Measurements from ENCODE around the gene KLHDC4. TPM values are rescaled to one million over a fixed set of nuclear protein-coding genes. Genes with fewer than 3 reads are reported as not detected.
"Not testable (repeated sequence)": the region's sequence is repeated elsewhere in the genome, so short reads cannot be mapped to it uniquely, and the experiment has no call there.

KLHDC4 gene
- total and polyA plus RNA-seq, 7 donors, result 12.7 to 71.0 (median 25.5) TPM

DNA sequence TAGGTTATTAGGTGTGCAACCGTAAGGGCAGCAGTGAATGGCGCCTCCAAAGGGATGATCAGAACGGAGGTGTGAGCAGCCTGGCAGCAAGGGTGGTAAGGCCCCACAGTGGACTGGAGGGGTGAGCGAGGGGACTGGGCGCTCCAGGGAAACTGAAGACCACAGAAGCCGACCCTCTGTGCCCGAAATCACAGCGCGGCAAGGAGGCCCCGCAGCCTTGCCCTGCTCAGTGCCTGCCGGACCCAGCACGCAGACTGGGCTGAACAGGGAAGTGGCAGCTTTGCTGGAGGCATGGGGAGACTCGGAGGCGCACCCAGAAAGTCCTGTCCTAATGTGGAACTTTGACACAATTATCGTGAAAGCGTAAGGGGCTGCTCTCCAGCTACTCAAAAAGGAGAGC, 38.4 kb downstream of the KLHDC4 start:
- WGBS, 2 donors, result 96 to 98% methylated on average over 16 of the region's 16 CpGs
- peaks cover 0 to 56% (median 7%) of the 10 kb centered on the region in 4 donors for H3K36me3 ChIP-seq

DNA sequence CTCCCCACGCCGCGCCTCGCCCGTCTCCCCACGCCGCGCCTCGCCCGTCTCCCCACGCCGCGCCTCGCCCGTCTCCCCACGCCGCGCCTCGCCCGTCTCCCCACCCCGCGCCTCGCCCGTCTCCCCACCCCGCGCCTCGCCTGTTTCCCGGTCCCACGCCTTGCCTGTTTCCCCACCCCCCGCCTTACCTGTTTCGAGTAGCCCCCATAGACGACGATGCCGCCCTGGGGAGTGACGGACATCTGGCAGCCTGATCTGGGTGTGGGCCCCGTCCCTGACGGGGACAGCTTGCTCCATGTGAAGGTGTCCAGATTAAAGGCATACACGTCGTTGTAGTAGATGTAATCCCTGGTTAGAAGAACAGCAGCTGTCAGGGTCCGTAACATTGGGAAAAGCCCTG, 39.2 kb downstream of the KLHDC4 start:
- DNase-seq; H3K4me1 ChIP-seq; H3K27me3 ChIP-seq; H3K9me3 ChIP-seq; H3K27ac ChIP-seq; H3K4me3 ChIP-seq; intact Hi-C loops (cut with DNase I): not testable (repeated sequence)
- peaks cover 0 to 60% (median 7%) of the 10 kb centered on the region in 4 donors for H3K36me3 ChIP-seq
- 94 to 96% methylated on average over 32 of the region's 40 CpGs for WGBS, 2 donors

More for the DNA sequence above, 38.4 kb downstream of the KLHDC4 start:
- H3K9me3 ChIP-seq, result no peaks in the 10 kb centered on the region
- H3K4me1 ChIP-seq, result peaks cover 0 to 8% (median 2%) of the 10 kb centered on the region in 4 donors
- no peak overlapping the region for H3K4me3 ChIP-seq
- no peak for DNase-seq
- intact Hi-C loops (cut with DNase I), result no loop called here
- TF ChIP-seq POLR2A (IDR thresholded peaks at IDR 0.05) (no peak), POLR2AphosphoS5 (IDR thresholded peaks at IDR 0.05) (no peak), EP300 (IDR thresholded peaks at IDR 0.05) (no peak)
- TF ChIP-seq, protein P1, sequence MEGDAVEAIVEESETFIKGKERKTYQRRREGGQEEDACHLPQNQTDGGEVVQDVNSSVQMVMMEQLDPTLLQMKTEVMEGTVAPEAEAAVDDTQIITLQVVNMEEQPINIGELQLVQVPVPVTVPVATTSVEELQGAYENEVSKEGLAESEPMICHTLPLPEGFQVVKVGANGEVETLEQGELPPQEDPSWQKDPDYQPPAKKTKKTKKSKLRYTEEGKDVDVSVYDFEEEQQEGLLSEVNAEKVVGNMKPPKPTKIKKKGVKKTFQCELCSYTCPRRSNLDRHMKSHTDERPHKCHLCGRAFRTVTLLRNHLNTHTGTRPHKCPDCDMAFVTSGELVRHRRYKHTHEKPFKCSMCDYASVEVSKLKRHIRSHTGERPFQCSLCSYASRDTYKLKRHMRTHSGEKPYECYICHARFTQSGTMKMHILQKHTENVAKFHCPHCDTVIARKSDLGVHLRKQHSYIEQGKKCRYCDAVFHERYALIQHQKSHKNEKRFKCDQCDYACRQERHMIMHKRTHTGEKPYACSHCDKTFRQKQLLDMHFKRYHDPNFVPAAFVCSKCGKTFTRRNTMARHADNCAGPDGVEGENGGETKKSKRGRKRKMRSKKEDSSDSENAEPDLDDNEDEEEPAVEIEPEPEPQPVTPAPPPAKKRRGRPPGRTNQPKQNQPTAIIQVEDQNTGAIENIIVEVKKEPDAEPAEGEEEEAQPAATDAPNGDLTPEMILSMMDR (IDR thresholded peaks at IDR 0.05), result no peak
- H3K27me3 ChIP-seq, result no peaks in the 10 kb centered on the region
- H3K27ac ChIP-seq, result no peak overlapping the region

DNA sequence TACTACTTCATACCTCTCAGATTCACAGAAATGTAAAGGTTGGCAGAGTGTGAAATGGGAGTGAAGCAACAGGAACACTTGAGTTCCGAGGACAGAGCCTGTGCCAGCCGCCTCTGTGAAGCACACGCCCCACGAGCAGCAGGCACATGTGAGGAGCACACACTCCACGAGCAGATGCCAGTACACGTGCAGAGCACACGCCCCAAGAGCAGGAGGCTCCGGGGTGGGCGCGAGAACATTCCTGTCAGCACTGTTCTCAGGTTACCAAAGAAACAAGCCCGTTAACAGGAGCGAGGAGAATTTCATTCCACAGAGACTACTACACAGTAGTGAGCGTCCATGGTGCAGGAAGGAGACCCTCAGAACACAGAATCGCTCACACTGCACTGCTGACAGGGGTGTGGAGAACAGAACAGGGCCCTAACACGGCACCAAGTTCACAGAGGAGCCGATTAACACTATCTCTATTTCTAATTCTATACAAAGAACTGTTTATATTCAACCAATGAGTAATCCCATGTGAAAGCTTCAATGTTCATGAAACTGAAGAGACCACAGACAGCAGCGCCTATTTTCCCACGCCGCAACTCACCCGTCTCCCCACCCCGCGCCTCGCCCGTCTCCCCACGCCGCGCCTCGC, 40.1 kb downstream of the KLHDC4 start:
- Histone ChIP-seq H3K4me3 (no peak overlapping the region), H3K36me3 (peaks cover 0 to 56% (median 7%) of the 10 kb centered on the region in 4 donors), H3K27ac (no peak overlapping the region), H3K9me3 (no peaks in the 10 kb centered on the region), H3K4me1 (peaks cover 0 to 8% (median 2%) of the 10 kb centered on the region in 4 donors), H3K27me3 (no peaks in the 10 kb centered on the region)
- 91 to 93% methylated on average over 28 of the region's 28 CpGs for WGBS, 2 donors
- TF ChIP-seq EP300 (IDR thresholded peaks at IDR 0.05) (no peak), POLR2AphosphoS5 (IDR thresholded peaks at IDR 0.05) (no peak), POLR2A (IDR thresholded peaks at IDR 0.05) (no peak)
- TF ChIP-seq, protein P1 (IDR thresholded peaks at IDR 0.05), result no peak
- DNase-seq, result no peak
- intact Hi-C loops (cut with DNase I), result no loop called here

DNA sequence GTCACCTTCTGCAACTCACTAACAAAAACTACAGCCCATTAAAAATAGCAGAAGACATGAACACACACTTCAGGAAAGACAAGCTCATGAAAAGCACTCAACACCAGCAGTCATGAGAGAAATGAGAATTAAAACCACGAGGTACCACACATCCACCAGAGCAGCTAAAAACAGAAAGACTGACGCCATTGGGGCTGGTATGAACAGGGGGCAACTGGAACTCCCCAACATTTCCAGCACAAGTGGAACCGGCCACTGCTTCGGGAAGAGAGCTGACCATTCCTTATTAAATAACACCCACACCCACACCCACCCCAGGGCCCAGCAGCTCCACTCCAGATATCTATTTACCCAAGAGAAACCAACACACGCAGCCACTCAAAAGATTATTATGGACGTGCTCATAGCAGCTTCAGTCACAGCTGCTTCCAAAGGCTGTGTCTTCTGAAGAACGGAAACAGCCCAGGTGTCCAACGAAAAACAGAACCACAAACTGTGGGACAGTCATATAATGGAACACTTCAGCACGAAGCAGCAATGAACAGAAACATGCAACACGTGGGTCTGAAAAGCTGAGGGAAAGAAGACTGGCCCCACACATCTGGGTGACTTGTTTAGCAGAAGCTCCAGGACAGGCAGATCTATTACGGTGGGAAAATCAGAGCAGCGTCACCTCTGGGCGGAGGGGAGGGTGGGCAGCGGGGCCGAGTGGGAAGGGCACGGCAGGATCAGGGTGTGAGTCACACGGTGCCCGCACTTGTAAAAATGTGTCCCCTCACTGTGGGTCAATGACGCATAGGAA, 41.1 kb downstream of the KLHDC4 start:
- Histone ChIP-seq H3K27me3 (no peaks in the 10 kb centered on the region), H3K4me1 (peaks cover 0 to 8% (median 2%) of the 10 kb centered on the region in 4 donors), H3K27ac (no peak overlapping the region), H3K4me3 (no peak overlapping the region), H3K36me3 (peaks cover 0 to 48% (median 7%) of the 10 kb centered on the region in 4 donors), H3K9me3 (no peaks in the 10 kb centered on the region)
- TF ChIP-seq EP300 (IDR thresholded peaks at IDR 0.05) (no peak), POLR2A (IDR thresholded peaks at IDR 0.05) (no peak)
- TF ChIP-seq, protein P1 (IDR thresholded peaks at IDR 0.05), result no peak
- intact Hi-C loops (cut with DNase I), result no loop called here
- WGBS, 2 donors, result 82 to 93% methylated on average over 19 of the region's 19 CpGs
- DNase-seq, result no peak

DNA sequence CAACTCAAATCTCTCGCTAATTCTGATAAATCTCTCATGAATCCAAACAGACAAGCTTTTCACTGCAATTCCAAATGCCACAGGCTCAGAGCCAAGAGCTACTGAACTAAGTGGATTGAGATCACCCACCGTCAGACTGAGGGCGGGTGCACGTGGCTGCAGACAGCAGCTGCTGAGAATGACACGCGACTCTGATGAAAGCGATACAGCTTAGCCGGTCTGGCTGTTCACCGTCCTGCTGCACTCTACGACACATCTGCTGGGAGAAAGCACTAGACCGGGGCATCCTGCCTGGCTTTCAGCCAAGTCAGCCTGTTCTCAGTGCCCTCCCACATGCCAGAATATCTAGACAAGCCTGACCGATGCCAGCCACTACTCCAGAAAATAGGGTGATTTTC, 42.6 kb downstream of the KLHDC4 start:
- no peaks in the 10 kb centered on the region for H3K9me3 ChIP-seq
- TF ChIP-seq POLR2AphosphoS5 (IDR thresholded peaks at IDR 0.05), result no peak
- TF ChIP-seq, protein P1 (IDR thresholded peaks at IDR 0.05), result no peak
- no peak for TF ChIP-seq EP300 (IDR thresholded peaks at IDR 0.05)
- TF ChIP-seq POLR2A (IDR thresholded peaks at IDR 0.05), result no peak
- DNase-seq, result no peak
- no peaks in the 10 kb centered on the region for H3K27me3 ChIP-seq
- WGBS, 2 donors, result 54 to 77% methylated on average over 12 of the region's 12 CpGs
- H3K4me3 ChIP-seq, result no peak overlapping the region
- H3K36me3 ChIP-seq, result peaks cover 0 to 33% (median 3%) of the 10 kb centered on the region in 4 donors
- peaks cover 0 to 8% (median 2%) of the 10 kb centered on the region in 4 donors for H3K4me1 ChIP-seq
- intact Hi-C loops (cut with DNase I), result no loop called here
- no peak overlapping the region for H3K27ac ChIP-seq
